ENCODE measurements around the gene ESPN.

The ESPN gene

DNA sequence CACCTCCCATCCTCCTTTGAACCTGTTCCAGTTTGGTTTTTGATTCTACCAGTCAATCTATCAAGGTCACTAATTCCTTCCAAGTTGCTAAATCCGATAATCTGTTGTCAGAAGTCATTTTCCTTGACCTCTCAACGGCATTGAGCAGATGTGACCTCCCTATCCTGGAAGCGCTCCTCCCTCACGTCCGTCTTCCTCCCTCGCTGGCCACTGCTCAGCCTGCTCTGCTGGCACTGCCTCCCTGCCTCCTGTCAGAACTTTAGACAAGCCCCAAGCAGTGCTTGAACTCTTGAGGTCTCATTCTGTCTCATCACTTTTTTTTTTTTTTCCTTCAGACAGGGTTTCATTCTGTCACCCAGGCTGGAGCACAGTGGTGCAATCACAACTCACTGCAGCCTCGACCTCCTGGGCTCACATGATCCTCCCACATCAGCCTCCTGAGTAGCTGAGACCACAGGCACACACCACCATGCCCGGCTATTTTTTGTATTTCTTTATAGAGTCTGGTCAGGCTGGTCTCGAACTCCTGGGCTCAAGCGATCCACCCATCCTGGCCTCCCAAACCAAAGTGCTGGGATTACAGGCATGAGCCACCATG is 26.6 kb upstream of the ESPN start:
- no peak overlapping the region for H3K27ac ChIP-seq
- TF ChIP-seq, protein P1, sequence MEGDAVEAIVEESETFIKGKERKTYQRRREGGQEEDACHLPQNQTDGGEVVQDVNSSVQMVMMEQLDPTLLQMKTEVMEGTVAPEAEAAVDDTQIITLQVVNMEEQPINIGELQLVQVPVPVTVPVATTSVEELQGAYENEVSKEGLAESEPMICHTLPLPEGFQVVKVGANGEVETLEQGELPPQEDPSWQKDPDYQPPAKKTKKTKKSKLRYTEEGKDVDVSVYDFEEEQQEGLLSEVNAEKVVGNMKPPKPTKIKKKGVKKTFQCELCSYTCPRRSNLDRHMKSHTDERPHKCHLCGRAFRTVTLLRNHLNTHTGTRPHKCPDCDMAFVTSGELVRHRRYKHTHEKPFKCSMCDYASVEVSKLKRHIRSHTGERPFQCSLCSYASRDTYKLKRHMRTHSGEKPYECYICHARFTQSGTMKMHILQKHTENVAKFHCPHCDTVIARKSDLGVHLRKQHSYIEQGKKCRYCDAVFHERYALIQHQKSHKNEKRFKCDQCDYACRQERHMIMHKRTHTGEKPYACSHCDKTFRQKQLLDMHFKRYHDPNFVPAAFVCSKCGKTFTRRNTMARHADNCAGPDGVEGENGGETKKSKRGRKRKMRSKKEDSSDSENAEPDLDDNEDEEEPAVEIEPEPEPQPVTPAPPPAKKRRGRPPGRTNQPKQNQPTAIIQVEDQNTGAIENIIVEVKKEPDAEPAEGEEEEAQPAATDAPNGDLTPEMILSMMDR (conservative IDR thresholded peaks at IDR 0.05) = no peak

GRCh38 chr1:6399294-6399693 is 25.3 kb upstream of the ESPN start:
- TF ChIP-seq, protein P1 (conservative IDR thresholded peaks at IDR 0.05) = no peak
- H3K27ac ChIP-seq = no peak overlapping the region

- H3K27ac ChIP-seq = no peak overlapping the region
- TF ChIP-seq, protein P1 (conservative IDR thresholded peaks at IDR 0.05) = no peak
Measured at GRCh38 chr1:6401673-6402072, 22.9 kb upstream of the ESPN start.

GRCh38 chr1:6408023-6408422 is 16.6 kb upstream of the ESPN start:
- TF ChIP-seq, protein P1 (conservative IDR thresholded peaks at IDR 0.05) = no peak
- H3K27ac ChIP-seq = no peak overlapping the region

- no peak overlapping the region for H3K27ac ChIP-seq
Measured at GRCh38 chr1:6409053-6409452, 15.5 kb upstream of the ESPN start.

GRCh38 chr1:6409733-6410132 is 14.8 kb upstream of the ESPN start:
- no peak overlapping the region for H3K27ac ChIP-seq
- TF ChIP-seq, protein P1 (conservative IDR thresholded peaks at IDR 0.05) = no peak

More at GRCh38 chr1:6409053-6409452, 15.5 kb upstream of the ESPN start:
- TF ChIP-seq, protein P1 (conservative IDR thresholded peaks at IDR 0.05) = peak; percentile 40

DNA sequence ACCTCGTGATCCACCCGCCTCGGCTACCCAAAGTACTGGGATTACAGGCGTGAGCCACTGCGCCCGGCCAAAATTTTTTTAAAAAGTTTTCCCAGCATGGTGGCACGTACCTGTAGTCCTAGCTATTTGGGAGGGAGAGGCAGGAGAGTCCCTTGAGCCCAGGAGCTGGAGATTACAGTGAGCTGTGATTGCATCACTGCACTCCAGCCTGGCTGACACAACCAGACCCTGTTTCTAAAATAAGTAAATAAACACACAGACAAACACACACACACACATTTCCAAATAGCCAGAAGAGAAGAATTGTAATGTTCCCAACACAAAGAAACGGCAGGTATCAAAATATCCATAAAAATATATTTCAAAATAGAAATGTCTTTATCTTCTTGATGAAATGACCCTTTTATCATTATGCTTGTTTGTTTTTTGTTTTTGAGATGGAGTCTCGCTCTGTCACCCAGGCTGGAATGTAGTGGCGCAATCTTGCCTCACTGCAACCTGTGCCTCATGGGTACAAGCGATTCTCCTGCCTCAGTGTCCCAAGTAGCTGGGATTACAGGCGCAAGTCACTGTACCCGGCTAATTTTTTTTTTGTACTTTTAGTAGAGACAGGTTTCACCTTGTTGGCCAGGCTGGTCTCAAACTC is 14.2 kb upstream of the ESPN start:
- H3K27ac ChIP-seq = no peak overlapping the region
- TF ChIP-seq, protein P1 (conservative IDR thresholded peaks at IDR 0.05) = no peak
